ENCODE data around the gene PDE1C.

GRCh38 chr7:31963569-31964175 lies 106.5 kb downstream of the PDE1C start:
- TF ChIP-seq MYC (IDR thresholded peaks at IDR 0.05; ENCODE audit: low read depth, low read length) (no peak), POLR2A (IDR thresholded peaks at IDR 0.05; ENCODE audit: extremely low read depth, insufficient read length) (no peak)
- TF ChIP-seq, protein P1, sequence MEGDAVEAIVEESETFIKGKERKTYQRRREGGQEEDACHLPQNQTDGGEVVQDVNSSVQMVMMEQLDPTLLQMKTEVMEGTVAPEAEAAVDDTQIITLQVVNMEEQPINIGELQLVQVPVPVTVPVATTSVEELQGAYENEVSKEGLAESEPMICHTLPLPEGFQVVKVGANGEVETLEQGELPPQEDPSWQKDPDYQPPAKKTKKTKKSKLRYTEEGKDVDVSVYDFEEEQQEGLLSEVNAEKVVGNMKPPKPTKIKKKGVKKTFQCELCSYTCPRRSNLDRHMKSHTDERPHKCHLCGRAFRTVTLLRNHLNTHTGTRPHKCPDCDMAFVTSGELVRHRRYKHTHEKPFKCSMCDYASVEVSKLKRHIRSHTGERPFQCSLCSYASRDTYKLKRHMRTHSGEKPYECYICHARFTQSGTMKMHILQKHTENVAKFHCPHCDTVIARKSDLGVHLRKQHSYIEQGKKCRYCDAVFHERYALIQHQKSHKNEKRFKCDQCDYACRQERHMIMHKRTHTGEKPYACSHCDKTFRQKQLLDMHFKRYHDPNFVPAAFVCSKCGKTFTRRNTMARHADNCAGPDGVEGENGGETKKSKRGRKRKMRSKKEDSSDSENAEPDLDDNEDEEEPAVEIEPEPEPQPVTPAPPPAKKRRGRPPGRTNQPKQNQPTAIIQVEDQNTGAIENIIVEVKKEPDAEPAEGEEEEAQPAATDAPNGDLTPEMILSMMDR (IDR thresholded peaks at IDR 0.05; ENCODE audit: low read depth, low read length) = no peak

All from NB4 (cell line).